ENCODE data around the gene PHRF1. TPM values are rescaled to one million over a fixed set of nuclear protein-coding genes. Genes with fewer than 3 reads are reported as not detected.
A peak's percentile ranks its signal among the peaks of the same experiment; 100 is the strongest.

PHRF1 gene
- total RNA-seq, 3 donors from 2014 or later (not counting 1 experiment from before 2014, with no cell fraction given) = 46.1 to 52.0 (median 46.9) TPM

DNA sequence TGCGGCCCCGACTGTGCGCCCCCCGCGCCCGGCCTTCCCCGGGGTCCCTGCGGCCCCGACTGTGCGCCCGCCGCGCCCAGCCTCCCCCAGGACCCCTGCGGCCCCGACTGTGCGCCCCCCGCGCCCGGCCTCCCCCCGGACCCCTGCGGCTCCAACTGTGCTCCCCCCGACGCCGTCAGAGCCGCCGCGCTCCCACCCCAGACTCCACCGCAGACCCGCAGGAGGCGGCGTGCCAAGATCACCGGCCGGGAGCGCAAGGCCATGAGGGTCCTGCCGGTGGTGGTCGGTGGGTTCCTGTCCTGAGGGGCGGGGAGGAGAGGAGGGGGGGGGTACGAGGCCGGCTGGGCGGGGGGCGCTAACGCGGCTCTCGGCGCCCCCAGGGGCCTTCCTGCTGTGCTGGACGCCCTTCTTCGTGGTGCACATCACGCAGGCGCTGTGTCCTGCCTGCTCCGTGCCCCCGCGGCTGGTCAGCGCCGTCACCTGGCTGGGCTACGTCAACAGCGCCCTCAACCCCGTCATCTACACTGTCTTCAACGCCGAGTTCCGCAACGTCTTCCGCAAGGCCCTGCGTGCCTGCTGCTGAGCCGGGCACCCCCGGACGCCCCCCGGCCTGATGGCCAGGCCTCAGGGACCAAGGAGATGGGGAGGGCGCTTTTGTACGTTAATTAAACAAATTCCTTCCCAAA, 63.9 kb downstream of the PHRF1 start:
- Mint-ChIP-seq H3K4me3 (peak overlapping the region; percentile 56), H3K27ac (peak overlapping the region in 1 of 2 donors; percentile 36), H3K27me3 (ENCODE audit: low read depth in 2 of 2) (peaks cover 8 to 24% of the 10 kb centered on the region in 2 donors), H3K36me3 (no peaks in the 10 kb centered on the region), H3K4me1 (peaks cover 5 to 19% of the 10 kb centered on the region in 2 donors), H3K9me3 (no peaks in the 10 kb centered on the region)
- DNase-seq = no peak
- Histone ChIP-seq H3K27ac (ENCODE audit: low read length) (no peak overlapping the region), H3K27me3 (ENCODE audit: control insufficient read depth, insufficient read depth, low read length) (peaks cover 16% of the 10 kb centered on the region), H3K9me3 (ENCODE audit: control insufficient read depth, insufficient read depth, low read length) (peaks cover 4% of the 10 kb centered on the region), H3K36me3 (ENCODE audit: control insufficient read depth, insufficient read depth, low read length) (peaks cover 6% of the 10 kb centered on the region), H3K4me3 (ENCODE audit: low read length) (no peak overlapping the region), H3K4me1 (ENCODE audit: control insufficient read depth, insufficient read depth, low read length) (peaks cover 21% of the 10 kb centered on the region)
- ATAC-seq = peak; percentile 44 to 55 (median 46)
- TF ChIP-seq, protein P1, sequence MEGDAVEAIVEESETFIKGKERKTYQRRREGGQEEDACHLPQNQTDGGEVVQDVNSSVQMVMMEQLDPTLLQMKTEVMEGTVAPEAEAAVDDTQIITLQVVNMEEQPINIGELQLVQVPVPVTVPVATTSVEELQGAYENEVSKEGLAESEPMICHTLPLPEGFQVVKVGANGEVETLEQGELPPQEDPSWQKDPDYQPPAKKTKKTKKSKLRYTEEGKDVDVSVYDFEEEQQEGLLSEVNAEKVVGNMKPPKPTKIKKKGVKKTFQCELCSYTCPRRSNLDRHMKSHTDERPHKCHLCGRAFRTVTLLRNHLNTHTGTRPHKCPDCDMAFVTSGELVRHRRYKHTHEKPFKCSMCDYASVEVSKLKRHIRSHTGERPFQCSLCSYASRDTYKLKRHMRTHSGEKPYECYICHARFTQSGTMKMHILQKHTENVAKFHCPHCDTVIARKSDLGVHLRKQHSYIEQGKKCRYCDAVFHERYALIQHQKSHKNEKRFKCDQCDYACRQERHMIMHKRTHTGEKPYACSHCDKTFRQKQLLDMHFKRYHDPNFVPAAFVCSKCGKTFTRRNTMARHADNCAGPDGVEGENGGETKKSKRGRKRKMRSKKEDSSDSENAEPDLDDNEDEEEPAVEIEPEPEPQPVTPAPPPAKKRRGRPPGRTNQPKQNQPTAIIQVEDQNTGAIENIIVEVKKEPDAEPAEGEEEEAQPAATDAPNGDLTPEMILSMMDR (IDR thresholded peaks at IDR 0.05) = no peak
- 5% methylated on average over 67 of the region's 69 CpGs for WGBS (ENCODE audit: insufficient coverage)
- intact Hi-C loops (cut with micrococcal nuclease) = no loop called here

DNA sequence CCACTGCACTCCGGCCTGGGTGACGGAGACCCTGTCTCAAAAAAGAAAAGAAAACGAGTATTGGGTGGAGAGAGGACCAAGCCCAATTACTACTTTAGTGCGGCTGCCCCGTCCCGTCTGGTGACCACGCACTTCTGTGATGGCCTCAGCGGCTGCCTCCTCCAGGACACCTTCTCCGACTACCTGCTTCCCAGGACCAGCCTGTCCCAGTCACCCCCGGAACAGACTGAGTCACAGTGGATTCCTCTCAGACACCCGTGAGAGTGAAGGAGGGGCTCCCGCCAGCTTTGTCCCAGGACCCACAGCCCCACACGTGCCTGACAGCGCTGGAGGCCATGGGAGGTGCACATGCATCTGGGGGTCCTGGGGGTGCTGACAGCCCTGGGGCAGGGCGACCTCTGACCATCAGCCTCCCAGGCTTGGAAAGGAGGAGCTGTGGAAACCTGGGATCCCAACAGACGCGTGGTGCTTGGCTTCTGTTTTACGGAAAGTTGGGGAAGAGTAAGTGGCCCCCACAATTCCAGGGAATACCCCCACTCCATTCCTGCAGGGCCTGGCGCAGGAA, 65.6 kb downstream of the PHRF1 start:
- peaks cover 6% of the 10 kb centered on the region for H3K36me3 ChIP-seq (ENCODE audit: control insufficient read depth, insufficient read depth, low read length)
- WGBS (ENCODE audit: insufficient coverage) = 96% methylated on average over 19 of the region's 19 CpGs
- peaks cover 18% of the 10 kb centered on the region for H3K4me1 ChIP-seq (ENCODE audit: control insufficient read depth, insufficient read depth, low read length)
- Mint-ChIP-seq H3K9me3 (no peaks in the 10 kb centered on the region), H3K4me1 (peaks cover 5 to 19% of the 10 kb centered on the region in 2 donors), H3K27me3 (ENCODE audit: low read depth in 2 of 2) (peaks cover 8 to 18% of the 10 kb centered on the region in 2 donors), H3K4me3 (no peak overlapping the region), H3K27ac (no peak overlapping the region), H3K36me3 (no peaks in the 10 kb centered on the region)
- intact Hi-C loops (cut with micrococcal nuclease) = no loop called here
- H3K27me3 ChIP-seq (ENCODE audit: control insufficient read depth, insufficient read depth, low read length) = peaks cover 16% of the 10 kb centered on the region
- no peak overlapping the region for H3K4me3 ChIP-seq (ENCODE audit: low read length)
- DNase-seq (no peak), ATAC-seq (no peak)
- TF ChIP-seq, protein P1 (IDR thresholded peaks at IDR 0.05) = no peak
- peaks cover 4% of the 10 kb centered on the region for H3K9me3 ChIP-seq (ENCODE audit: control insufficient read depth, insufficient read depth, low read length)
- no peak overlapping the region for H3K27ac ChIP-seq (ENCODE audit: low read length)

DNA sequence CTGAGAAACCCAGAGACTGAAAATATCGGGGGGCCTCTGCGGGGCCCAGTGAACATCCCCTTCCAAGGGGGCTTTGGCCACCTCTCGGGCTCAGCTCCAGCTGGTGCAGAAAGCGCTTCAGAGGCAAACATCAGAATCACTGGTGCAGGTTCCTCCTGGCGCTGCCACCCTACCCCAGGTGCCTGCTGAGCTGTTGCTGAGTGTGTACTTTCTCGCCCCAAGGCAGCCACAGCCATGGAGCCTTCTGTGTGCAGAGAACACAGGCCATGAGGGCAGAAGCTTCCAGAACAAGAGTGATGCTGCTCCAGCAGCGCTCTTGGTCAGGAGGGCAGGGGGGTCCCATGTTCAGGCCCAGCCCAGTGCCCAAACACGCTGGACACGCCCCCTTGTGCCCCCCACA, 67.1 kb downstream of the PHRF1 start:
- Mint-ChIP-seq H3K27ac (no peak overlapping the region), H3K27me3 (ENCODE audit: low read depth in 2 of 2) (peaks cover 0 to 11% of the 10 kb centered on the region in 2 donors), H3K36me3 (no peaks in the 10 kb centered on the region), H3K9me3 (no peaks in the 10 kb centered on the region), H3K4me3 (no peak overlapping the region), H3K4me1 (peaks cover 5 to 12% of the 10 kb centered on the region in 2 donors)
- TF ChIP-seq, protein P1 (IDR thresholded peaks at IDR 0.05) = no peak
- intact Hi-C loops (cut with micrococcal nuclease) = no loop called here
- Histone ChIP-seq H3K9me3 (ENCODE audit: control insufficient read depth, insufficient read depth, low read length) (peaks cover 4% of the 10 kb centered on the region), H3K4me1 (ENCODE audit: control insufficient read depth, insufficient read depth, low read length) (peaks cover 18% of the 10 kb centered on the region), H3K36me3 (ENCODE audit: control insufficient read depth, insufficient read depth, low read length) (peaks cover 6% of the 10 kb centered on the region), H3K4me3 (ENCODE audit: low read length) (no peak overlapping the region), H3K27ac (ENCODE audit: low read length) (no peak overlapping the region), H3K27me3 (ENCODE audit: control insufficient read depth, insufficient read depth, low read length) (peaks cover 8% of the 10 kb centered on the region)
- ATAC-seq (no peak), DNase-seq (no peak)
- 81% methylated on average over 9 of the region's 9 CpGs for WGBS (ENCODE audit: insufficient coverage)

All from natural killer cell (primary cell).